ENCODE results near the gene APP.

GRCh38 chr21:25963181-25963580, 207.4 kb downstream of the APP start:
- TF ChIP-seq, protein P1, sequence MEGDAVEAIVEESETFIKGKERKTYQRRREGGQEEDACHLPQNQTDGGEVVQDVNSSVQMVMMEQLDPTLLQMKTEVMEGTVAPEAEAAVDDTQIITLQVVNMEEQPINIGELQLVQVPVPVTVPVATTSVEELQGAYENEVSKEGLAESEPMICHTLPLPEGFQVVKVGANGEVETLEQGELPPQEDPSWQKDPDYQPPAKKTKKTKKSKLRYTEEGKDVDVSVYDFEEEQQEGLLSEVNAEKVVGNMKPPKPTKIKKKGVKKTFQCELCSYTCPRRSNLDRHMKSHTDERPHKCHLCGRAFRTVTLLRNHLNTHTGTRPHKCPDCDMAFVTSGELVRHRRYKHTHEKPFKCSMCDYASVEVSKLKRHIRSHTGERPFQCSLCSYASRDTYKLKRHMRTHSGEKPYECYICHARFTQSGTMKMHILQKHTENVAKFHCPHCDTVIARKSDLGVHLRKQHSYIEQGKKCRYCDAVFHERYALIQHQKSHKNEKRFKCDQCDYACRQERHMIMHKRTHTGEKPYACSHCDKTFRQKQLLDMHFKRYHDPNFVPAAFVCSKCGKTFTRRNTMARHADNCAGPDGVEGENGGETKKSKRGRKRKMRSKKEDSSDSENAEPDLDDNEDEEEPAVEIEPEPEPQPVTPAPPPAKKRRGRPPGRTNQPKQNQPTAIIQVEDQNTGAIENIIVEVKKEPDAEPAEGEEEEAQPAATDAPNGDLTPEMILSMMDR (IDR thresholded peaks at IDR 0.05) = no peak
- TF ChIP-seq POLR2A (IDR thresholded peaks at IDR 0.05) = no peak
